AML-193 (cell line): ENCODE results near the gene CAMSAP3.
"Not testable (repeated sequence)": the region's sequence is repeated elsewhere in the genome, so short reads cannot be mapped to it uniquely, and the experiment has no call there.

Experiments used
- DNase-seq, 2 experiments: peaks; one replicate each; lab custom pipeline; 2025; lab: John Stamatoyannopoulos, UW

CAMSAP3 gene

DNA sequence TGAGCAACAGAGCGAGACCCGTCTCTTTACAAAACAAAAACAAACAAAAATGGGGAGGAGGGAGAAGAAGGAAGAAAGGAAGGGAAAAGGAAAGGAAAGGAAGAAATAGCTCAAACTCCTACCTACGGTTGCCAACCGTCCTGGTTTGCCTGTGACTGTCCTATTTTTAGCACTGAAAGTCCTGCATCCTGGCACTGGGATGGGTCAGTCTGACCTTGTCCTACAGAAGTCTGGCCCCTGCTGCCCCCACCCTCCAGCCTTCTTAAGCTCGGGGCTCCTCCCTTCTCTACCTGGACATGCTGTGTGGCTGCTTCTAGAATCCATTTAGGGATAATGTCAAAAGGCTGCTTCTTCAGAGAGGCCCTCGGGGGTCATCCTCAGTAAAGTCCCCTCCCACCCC, 40.0 kb downstream of the CAMSAP3 start:
- no peak for DNase-seq

DNA sequence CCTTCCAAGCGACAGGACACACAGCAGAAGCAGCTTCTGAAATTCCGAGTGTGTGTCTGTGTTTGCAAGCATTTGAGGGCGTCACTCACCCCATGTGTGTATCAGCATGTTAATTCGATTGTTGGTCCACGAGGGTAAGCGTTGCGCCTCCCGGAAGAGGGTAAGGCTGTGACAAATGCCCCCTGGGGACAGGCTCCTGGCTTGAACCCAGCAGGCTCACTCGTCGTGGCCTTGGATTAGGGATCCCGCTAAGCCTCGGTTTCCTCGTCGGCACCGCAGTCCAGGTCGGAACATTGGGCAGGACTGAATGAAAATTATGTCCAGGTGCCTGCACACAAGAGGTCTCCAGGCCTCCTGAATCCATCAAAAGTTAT, 40.6 kb downstream of the CAMSAP3 start:
- DNase-seq: no peak

DNA sequence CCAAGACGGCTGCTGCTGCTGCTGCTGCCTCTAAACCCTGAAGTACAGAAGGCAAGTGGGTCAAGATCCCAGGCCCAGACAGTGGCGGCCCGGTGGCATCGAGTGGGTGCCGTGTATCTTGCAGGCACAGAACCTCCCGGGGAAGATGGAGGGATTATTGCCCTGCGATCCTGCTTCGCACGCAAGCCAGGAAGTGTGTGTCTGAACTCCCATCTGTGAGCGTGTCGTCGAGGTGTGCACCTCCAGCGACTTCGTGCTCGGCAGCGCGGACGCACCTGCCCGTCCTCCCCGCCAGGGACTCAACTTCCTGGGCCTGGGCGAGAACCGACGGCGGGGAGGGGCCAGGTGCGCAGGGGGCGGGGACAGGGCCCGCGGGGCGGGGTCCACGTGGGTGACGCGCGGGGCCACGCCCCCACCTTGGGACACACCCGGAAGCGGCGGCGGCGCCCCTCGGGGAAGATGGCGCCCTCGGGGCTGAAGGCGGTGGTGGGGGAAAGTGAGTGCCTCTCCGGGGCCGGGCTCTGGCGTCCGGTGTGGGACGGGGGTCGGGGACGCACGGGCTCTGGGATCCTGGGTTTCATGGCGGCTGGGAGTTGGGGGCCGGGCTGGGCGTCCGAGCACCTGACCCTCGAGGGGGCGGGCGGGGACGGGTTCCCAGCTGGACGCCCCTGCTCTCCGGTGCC, 41.2 kb downstream of the CAMSAP3 start, which contains the start of gene STXBP2:
Gene STXBP2, plus strand, starts transcription at position 420 of the 683 bp plus-strand sequence. Its CDS starts 40 bp downstream, at position 460.
- DNase-seq: peak; percentile 26 to 47

DNA sequence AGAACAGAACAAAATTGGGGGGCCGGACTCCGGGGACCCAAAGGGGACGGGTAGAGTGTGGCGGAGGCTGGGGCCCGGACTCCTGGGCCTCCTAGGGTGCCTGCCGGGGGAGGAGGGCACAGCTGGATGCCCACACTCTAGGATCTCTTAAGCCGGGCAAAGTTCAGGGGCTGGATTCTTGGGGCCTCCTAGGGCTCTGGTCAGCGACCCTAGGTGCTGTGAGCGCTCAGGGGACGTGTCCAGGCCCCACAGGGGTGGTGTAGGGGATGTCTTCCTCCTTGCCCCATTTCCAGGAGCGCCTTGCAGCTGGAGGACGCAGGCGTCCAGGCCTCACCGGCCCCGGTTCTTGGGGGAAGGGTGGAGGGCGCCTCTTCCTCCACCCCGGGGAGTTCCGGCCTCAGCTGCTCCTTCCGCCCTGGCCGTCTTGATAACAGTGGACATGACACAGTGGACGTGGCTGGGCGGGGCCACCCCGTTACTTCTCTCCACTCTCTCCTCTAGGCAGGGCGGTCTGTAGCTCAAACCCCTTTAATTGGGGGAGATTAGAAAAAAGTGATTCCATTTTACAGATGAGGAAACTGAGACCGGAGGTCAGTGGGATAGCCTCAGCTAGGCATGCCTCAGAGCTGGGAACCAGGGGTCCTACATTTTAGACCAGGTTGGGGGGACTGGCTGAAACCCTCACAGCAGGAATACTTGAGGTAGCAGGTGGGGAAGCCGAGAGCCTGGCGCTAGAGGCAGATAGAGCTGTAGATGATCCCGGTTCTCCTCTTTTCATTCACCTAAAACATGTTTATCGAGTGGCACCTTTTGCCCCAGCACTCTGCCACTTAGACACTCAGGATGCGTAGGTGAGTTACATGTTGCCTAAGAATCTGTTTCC, 42.0 kb downstream of the CAMSAP3 start:
- no peak for DNase-seq

DNA sequence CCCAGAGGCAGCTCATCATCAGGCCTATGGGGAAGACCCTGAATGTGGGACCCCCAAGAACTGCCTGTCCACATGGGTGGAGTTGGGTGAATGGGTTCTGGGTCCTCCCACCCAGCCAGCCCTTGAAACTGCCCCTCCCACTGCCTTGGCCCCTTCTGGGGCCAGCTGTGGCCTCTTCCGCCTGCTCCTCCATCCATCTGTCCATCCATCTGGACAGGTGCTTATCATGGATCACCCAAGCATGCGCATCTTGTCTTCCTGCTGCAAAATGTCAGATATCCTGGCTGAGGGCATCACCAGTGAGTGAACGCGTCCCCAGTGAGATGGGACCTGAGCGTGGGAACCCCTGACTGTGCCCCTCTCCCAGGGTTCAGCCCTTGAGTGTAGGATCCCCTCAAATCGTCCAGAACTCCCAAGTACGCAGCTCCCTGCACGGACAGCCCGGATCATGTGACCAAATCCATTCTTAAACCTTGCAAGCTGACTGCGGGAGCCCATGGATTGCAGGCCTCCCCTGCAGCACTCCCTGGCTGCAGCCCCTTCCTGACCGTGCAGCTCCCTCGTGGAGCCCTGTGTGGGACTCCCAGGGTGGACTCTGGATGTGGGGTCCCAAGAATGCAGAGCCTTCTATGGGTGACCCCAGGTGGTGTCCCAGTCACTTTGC, 43.3 kb downstream of the CAMSAP3 start:
- no peak for DNase-seq

DNA sequence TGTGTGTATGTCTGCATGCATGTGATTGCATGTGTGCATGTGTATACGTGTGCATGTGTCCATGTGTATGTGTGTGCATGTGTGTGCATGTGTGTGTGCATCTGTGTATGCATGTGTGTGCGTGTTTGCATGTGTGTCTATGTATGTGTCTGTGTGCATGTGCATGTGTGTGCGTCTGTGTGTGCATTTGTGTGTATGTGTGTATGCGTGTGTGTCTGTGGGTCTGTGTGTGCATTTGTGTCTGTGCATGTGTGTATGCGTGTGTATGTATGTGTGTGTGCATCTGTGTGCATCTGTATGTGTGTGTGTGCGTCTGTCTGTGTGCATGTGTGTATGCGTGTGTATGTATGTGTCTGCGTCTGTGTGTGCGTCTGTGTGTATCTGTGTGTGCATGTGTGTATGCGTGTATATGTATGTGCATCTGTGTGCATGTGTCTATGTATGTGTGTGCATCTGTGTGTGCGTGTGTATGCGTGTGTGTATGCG, 44.2 kb downstream of the CAMSAP3 start:
- no peak for DNase-seq

DNA sequence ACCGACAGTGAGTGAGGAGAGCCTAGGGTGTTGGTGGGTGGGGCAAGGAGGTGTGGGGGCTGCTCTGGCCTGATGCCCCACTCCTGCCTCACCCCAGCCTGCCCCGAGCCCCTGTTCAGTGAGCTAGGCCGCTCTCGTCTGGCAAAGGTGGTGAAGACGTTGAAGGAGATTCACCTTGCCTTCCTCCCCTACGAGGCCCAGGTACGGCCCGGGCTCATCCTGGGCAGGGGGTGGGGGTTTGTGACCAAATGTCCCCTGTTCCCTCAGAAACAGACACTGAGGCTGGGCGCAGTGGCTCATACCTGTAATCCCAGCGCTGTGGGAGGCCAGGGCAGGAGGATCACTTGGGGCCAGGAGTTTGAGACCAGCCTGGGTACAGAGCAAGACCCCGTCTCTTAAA, 45.1 kb downstream of the CAMSAP3 start:
- DNase-seq: no peak

DNA sequence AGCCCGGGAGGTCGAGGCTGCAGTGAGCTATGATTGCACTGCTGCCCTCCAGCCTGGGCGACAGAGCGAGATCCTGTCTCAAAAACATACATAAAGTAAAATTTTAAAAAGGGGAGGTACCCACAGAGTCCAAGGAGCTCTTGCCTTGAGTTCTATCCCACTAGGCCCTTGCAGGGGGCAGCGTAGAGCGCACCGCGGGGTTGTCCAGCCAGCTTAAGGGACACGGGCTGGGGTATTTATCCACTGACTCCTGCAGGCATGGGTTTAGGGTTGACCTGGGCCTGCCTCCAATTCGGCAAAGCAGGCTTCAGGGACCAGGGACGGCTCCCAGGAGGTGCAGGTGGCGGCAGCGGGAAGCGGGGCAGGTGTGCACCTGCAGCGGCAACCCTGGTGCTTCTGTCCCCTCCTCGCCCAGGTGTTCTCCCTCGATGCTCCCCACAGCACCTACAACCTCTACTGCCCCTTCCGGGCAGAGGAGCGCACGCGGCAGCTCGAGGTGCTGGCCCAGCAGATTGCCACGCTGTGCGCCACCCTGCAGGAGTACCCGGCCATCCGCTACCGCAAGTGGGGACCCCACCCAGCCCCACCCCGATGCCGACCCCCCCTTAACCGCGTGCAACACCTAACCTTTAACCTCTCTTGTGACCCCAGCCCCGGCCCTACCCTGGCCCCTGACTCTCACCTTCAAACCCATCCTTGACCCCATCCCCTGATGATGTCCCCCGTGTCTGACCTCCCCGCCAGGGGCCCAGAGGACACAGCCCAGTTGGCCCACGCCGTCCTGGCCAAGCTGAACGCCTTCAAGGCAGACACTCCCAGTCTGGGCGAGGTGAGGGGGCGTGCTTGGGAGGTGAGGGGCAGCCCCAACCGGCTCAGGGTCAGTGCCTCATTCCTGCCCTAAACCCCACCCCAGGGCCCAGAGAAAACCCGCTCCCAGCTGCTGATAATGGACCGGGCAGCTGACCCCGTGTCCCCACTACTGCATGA, 45.9 kb downstream of the CAMSAP3 start:
- DNase-seq: no peak

DNA sequence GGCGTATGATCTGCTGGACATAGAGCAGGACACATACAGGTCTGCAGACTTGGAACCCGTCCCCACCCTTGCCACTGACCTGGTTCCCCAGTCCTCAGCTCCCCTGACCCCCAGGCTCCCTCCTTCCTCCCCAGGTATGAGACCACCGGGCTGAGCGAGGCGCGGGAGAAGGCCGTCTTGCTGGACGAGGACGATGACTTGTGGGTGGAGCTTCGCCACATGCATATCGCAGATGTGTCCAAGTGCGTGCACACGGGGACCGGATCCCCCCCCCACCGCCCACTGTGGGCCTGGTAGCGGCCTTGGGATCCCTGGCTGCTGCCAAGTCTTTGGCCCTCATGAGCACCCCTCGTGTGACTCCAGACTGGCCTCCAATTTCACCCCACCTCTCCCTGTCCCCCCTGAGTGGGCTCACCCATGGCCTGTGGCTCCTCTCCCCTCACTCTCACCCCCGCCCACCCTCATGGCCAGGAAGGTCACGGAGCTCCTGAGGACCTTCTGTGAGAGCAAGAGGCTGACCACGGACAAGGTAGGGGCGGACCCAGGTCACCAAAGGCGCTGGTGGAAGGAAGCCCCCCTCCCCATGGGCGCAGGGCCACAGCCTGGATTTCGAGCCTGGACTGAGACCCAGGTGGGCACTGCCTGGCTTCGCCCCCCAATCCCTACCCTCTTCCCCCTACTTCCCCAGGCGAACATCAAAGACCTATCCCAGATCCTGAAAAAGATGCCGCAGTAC, 46.8 kb downstream of the CAMSAP3 start:
- DNase-seq: no peak

DNA sequence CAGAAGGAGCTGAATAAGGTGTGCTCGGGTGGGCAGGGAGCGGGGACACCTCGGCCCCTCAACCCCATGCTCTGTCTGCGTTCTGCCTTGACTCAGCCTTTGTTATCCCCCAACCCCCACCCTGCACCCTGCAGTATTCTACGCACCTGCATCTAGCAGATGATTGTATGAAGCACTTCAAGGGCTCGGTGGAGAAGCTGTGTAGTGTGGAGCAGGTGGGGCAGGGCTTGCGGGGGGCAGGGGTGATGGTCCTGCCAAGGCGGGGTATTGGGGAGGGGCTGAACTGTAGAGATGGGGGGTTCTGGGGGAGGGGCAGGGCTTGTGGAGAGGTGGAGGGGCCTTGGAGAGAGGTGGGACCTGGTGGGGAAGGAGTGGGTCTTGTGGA, 47.4 kb downstream of the CAMSAP3 start:
- DNase-seq: no peak

DNA sequence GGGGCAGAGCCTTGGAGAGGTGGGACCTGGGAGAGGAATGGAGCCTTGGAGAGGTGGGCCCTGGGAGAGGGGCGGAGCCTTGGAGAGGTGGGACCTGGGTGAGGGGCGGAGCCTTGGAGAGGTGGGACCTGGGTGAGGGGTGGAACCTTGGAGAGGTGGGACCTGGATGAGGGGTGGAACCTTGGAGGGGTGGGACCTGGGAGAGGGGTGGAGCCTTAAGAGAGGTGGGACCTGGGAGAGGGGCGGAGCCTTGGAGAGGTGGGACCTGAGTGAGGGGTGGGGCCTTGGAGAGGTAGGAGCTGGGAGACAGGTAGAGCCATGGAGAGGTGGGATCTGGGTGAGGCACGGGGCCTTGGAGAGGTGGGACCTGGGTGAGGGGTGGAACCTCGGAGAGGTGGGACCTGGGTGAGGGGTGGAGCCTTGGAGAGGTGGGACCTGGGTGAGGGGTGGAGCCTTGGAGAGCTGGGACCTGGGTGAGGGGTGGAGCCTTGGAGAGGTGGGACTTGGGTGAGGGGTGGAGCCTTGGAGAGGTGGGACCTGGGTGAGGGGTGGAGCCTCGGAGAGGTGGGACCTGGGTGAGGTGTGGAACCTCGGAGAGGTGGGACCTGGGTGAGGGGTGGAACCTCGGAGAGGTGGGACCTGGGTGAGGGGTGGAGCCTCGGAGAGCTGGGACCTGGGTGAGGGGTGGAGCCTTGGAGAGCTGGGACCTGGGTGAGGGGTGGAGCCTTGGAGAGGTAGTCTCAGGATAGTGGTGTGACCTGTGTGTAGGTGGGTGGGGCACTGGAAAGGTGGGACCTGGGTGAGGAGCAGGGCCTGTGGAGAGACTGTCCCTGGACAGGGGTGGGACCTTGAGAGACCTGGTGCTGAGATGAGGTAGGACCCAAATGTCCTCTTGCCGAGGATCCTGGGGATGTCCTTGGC, 48.2 kb downstream of the CAMSAP3 start:
- DNase-seq: not testable (repeated sequence)

DNA sequence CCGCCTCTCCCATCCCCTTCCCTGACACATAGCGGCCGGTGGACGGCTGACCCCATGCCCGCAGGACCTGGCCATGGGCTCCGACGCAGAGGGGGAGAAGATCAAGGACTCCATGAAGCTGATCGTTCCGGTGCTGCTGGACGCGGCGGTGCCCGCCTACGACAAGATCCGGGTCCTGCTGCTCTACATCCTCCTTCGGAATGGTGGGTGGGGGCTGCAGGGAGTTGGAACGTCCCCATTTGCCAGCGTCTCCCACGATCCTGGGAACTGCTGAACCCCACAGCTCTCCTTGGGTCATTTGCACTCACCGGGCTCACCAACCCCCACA, 48.9 kb downstream of the CAMSAP3 start:
- DNase-seq: no peak

DNA sequence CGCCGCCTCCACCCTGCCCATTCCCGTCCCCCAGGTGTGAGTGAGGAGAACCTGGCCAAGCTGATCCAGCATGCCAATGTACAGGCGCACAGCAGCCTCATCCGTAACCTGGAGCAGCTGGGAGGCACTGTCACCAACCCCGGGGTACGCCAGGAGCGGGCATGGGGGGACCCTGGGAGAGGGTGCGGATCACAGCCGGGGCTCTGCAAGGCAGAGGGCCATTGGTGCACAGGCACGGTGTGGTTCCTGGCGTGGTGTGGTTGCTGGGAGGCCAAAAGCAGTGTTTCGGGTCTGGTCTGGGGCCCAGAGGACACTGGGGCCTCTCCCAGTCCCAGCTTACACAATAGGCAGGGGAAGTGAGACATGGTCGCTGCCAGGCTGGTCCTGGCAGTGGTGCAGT, 49.5 kb downstream of the CAMSAP3 start:
- DNase-seq: no peak

DNA sequence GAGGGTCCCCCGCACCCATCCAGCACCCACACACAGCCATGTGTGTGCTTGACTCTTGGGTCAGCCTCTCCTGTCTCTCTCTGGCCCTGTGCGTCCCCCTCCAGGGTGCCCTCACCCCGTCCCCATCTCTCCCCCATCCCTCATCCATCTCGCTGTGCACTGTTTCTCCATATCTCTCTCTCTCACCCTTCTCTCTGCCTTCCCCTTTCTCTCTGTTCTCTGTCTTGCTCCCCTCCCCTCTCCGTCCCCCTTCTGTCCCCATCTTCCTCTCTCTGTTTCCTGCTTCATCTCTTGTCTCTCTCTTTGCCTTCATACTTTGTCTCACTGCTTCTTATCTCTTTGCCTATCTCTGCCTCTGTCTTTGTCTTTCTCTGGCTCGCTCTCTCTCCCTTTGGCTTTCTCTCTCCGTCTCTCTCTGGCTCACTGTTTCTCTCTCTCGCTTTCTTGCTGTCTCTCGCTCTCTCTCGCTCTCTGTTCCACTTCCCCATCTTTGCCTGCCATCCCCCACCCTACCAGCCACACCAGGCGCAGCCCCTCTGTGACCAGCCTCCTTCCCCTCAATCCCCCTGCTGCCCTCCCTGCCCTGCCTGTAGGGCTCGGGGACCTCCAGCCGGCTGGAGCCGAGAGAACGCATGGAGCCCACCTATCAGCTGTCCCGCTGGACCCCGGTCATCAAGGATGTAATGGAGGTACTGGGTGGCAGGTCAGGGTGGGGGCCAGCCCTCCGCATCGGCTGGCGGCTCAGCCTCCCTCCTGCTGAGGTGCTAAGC, 50.2 kb downstream of the CAMSAP3 start:
- no peak for DNase-seq

DNA sequence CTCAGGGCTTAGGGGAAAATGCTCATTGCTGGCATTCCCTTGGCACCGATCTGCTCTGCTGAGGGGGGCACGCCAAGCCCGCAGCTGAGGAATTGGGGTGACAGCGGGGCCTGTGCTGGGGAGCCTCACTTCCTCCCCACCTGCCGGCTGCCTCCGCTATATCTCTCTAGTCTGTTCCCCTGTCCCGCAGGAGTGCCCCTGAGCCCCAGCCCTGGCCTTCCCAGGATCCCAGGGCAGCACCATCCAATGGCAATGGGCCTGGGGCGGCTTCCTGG, 50.7 kb downstream of the CAMSAP3 start:
- no peak for DNase-seq

DNA sequence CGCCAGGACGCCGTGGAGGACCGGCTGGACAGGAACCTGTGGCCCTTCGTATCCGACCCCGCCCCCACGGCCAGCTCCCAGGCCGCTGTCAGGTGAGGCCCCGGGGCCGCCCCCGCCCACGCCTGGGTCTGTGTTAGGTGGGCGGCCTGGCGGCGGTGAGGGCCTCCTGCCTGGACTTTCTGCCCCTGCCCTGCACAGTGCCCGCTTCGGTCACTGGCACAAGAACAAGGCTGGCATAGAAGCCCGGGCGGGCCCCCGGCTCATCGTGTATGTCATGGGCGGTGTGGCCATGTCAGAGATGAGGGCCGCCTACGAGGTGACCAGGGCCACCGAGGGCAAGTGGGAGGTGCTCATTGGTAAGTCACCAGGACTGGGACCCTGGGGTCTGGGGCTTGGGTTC, 51.5 kb downstream of the CAMSAP3 start:
- no peak for DNase-seq

DNA sequence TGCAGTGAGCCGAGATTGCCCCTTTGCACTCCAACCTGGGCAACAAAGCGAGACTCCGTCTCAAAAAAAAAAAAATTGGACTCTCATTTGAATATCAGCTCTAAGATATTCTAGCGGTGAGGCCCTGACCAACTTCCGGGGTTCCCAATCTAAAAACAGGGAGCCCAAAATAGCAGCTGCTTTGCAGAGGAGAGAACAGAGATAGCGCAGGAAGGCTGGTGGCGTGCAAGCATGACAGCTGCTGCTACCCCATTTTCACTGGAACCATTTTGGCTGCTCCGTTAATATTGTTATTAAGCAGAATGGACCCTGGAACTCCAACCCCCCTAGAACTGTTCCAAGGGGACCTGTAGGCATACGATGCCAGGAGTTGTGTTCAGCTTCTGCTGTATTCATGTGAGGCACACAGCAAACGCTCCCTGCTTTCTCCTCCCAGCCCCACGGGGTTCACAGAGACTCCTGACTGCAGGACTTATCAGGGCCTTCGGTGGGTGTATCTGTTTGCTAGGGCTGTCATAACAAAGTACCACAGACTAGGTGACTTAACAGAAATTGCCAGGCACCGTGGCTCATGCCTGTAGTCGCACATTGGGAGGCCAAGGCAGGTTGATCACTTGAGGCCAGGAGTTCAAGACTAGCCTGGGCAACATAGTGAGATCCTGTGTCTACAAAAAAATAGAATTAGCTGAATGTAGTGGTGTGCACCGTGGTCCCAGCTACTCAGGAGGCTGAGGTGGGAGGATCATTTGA, 52.8 kb downstream of the CAMSAP3 start:
- DNase-seq: no peak

DNA sequence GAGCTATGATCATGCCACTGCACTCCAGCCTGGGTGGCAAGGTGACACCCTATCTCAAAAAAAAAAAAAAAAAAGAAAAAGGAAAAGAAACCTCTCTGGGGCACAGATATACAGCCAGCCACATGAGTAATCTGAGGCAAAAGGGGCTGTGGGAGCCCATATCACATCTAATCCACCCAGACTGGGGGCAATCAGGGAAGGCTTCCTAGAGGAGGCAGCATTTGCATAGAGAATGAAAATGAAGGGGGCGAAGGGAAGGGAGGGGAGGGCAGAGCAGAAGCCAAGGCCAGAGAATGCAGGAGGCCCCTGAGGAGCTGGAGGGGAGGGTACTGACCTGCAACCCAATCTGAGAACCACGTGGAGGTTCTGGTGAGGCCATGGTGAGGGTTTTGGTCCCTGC, 54.5 kb downstream of the CAMSAP3 start:
- DNase-seq: no peak
